HFFc6 (cell line): ENCODE data around the gene MAST4. TPM values are rescaled to one million over a fixed set of nuclear protein-coding genes. Genes with fewer than 3 reads are reported as not detected.

Experiments used
- DNase-seq: peaks from one replicate; pipeline ENCODE4 v3.0.0-alpha.2; 2018
- H3K27ac Mint-ChIP-seq: 2 replicates; pipeline ENCODE4 v1.8.0; 2020; ENCODE audit warnings: mild to moderate bottlenecking, mixed read lengths
- H3K27me3 Mint-ChIP-seq: 2 replicates; pipeline ENCODE4 v1.8.0; 2021; ENCODE audit warnings: mild to moderate bottlenecking, moderate library complexity, mixed read lengths; ENCODE audit not compliant: insufficient read depth
- H3K36me3 Mint-ChIP-seq: 2 replicates; pipeline ENCODE4 v1.8.0; 2021; ENCODE audit warnings: low read depth, mixed read lengths
- H3K4me1 Mint-ChIP-seq: 2 replicates; pipeline ENCODE4 v1.8.0; 2020; ENCODE audit warnings: low read depth, mixed read lengths
- H3K4me3 Mint-ChIP-seq: 2 replicates; pipeline ENCODE4 v1.8.0; 2020; ENCODE audit warnings: mild to moderate bottlenecking, moderate library complexity, mixed read lengths
- H3K9me3 Mint-ChIP-seq: 2 replicates; pipeline ENCODE4 v1.8.0; 2020; ENCODE audit warnings: mild to moderate bottlenecking, mixed read lengths
- total RNA-seq, 6 experiments: library from RNA; stranded (reverse); fragmentation: NEBNext Ultra II Directional; extraction: Animal tissue kit (Norgen Biotek cat#: 25700); gene quantifications; 2 replicates in 1 of 6; 3 replicates in 5 of 6; pipeline ENCODE4 v1.2.3, GENCODE V29; 2021
- TF ChIP-seq, protein P1 (sequence below): fragments of 200-600 bp; sonication (generic); IDR thresholded peaks from 2 replicates; pipeline ENCODE4 v1.5.0; 2021; ENCODE audit warnings: antibody characterized with exemption, mild to moderate bottlenecking

The MAST4 gene
- total RNA-seq, 6 experiments from 2014 or later = 3.0 to 5.6 (median 3.9) TPM

GRCh38 chr5:66993448-66993847 lies 397.3 kb downstream of the MAST4 start:
- TF ChIP-seq, protein P1, sequence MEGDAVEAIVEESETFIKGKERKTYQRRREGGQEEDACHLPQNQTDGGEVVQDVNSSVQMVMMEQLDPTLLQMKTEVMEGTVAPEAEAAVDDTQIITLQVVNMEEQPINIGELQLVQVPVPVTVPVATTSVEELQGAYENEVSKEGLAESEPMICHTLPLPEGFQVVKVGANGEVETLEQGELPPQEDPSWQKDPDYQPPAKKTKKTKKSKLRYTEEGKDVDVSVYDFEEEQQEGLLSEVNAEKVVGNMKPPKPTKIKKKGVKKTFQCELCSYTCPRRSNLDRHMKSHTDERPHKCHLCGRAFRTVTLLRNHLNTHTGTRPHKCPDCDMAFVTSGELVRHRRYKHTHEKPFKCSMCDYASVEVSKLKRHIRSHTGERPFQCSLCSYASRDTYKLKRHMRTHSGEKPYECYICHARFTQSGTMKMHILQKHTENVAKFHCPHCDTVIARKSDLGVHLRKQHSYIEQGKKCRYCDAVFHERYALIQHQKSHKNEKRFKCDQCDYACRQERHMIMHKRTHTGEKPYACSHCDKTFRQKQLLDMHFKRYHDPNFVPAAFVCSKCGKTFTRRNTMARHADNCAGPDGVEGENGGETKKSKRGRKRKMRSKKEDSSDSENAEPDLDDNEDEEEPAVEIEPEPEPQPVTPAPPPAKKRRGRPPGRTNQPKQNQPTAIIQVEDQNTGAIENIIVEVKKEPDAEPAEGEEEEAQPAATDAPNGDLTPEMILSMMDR = no peak
- Mint-ChIP-seq H3K4me3 (no peak overlapping the region), H3K36me3 (no peaks in the 10 kb centered on the region), H3K4me1 (peaks cover 6% of the 10 kb centered on the region), H3K27me3 (no peaks in the 10 kb centered on the region), H3K9me3 (no peaks in the 10 kb centered on the region), H3K27ac (no peak overlapping the region)
- DNase-seq = no peak

- no peaks in the 10 kb centered on the region for H3K36me3 Mint-ChIP-seq
- DNase-seq = no peak
- no peaks in the 10 kb centered on the region for H3K27me3 Mint-ChIP-seq
- H3K4me1 Mint-ChIP-seq = peaks cover 6% of the 10 kb centered on the region; the same call in 1 of the 2 replicates
- no peaks in the 10 kb centered on the region for H3K9me3 Mint-ChIP-seq
- no peak overlapping the region for H3K4me3 Mint-ChIP-seq
- H3K27ac Mint-ChIP-seq = no peak overlapping the region
- TF ChIP-seq, protein P1 = no peak
These were observed 397.7 kb downstream of the MAST4 start for GRCh38 chr5:66993882-66994281.

DNA sequence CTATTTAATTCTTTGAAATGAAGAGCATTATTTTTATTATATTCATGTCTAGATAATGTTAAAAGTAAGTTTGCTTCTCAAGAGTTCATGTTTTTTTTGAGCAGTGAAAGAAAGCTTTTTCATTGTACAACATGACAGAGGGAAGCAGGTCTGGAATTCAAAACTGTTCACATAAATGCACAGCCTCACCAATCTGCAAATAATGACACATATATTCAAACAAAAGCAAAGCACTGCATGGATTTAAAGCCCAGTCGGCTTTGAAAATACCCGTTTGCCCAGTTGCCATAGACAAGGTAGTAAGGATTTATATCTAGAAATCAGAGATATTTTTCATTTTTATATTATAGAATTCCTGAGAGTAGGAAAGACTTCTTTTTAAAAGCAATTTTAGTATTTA lies 398.6 kb downstream of the MAST4 start:
- DNase-seq = no peak
- no peaks in the 10 kb centered on the region for H3K4me1 Mint-ChIP-seq
- H3K27me3 Mint-ChIP-seq = peaks cover 3% of the 10 kb centered on the region; the same call in 1 of the 2 replicates
- no peaks in the 10 kb centered on the region for H3K9me3 Mint-ChIP-seq
- TF ChIP-seq, protein P1 = no peak
- H3K4me3 Mint-ChIP-seq = no peak overlapping the region
- no peak overlapping the region for H3K27ac Mint-ChIP-seq
- H3K36me3 Mint-ChIP-seq = no peaks in the 10 kb centered on the region

- no peak overlapping the region for H3K27ac Mint-ChIP-seq
- TF ChIP-seq, protein P1 = no peak
- H3K27me3 Mint-ChIP-seq = peaks cover 4% of the 10 kb centered on the region
- H3K4me3 Mint-ChIP-seq = no peak overlapping the region
- H3K36me3 Mint-ChIP-seq = no peaks in the 10 kb centered on the region
- no peaks in the 10 kb centered on the region for H3K9me3 Mint-ChIP-seq
- peaks cover 16% of the 10 kb centered on the region for H3K4me1 Mint-ChIP-seq
- DNase-seq = no peak
These were observed 404.7 kb downstream of the MAST4 start for GRCh38 chr5:67000794-67001475.

GRCh38 chr5:67002832-67003684 lies 406.9 kb downstream of the MAST4 start:
- peak overlapping the region; percentile 95 for H3K4me3 Mint-ChIP-seq
- peaks cover 25% of the 10 kb centered on the region for H3K4me1 Mint-ChIP-seq
- H3K27me3 Mint-ChIP-seq = peaks cover 5% of the 10 kb centered on the region
- H3K36me3 Mint-ChIP-seq = no peaks in the 10 kb centered on the region
- H3K27ac Mint-ChIP-seq = no peak overlapping the region
- DNase-seq = no peak
- TF ChIP-seq, protein P1 = no peak
- no peaks in the 10 kb centered on the region for H3K9me3 Mint-ChIP-seq
